Mesodermal cell (in vitro differentiated cells): Measurements from ENCODE around the gene PGM1.

Source experiments
- H3K27ac ChIP-seq: 2 replicates; pipeline ENCODE4 v1.7.0; 2013; ENCODE audit warnings: mild to moderate bottlenecking, low read depth, low read length, moderate library complexity; ENCODE audit not compliant: severe bottlenecking
- H3K36me3 ChIP-seq: 2 replicates; pipeline ENCODE4 v1.7.1; 2013; ENCODE audit warnings: mild to moderate bottlenecking, low read length, moderate library complexity; ENCODE audit not compliant: control insufficient read depth, insufficient read depth
- H3K4me1 ChIP-seq: one replicate; pipeline ENCODE4 v1.7.1; 2013; ENCODE audit warnings: mild to moderate bottlenecking, low read length; ENCODE audit not compliant: insufficient read depth, control insufficient read depth, poor library complexity, severe bottlenecking
- H3K4me3 ChIP-seq: 2 replicates; pipeline ENCODE4 v1.7.0; 2013; ENCODE audit warnings: low read length, control low read depth, mild to moderate bottlenecking; ENCODE audit not compliant: insufficient read depth, poor library complexity, severe bottlenecking; ENCODE audit errors: extremely low read depth
- H3K9me3 ChIP-seq: 2 replicates; pipeline ENCODE4 v1.7.1; 2013; ENCODE audit warnings: mild to moderate bottlenecking, low read length, moderate library complexity; ENCODE audit not compliant: control insufficient read depth
- WGBS, 2 experiments: methylation state at CpG; one replicate each; pipeline ENCODE4 v1.1.5; 2013; ENCODE audit warnings: missing lambda C conversion rate in 2 of 2; ENCODE audit not compliant: insufficient coverage in 2 of 2; 5-methylcytosine and 5-hydroxymethylcytosine counted together

Gene PGM1

DNA sequence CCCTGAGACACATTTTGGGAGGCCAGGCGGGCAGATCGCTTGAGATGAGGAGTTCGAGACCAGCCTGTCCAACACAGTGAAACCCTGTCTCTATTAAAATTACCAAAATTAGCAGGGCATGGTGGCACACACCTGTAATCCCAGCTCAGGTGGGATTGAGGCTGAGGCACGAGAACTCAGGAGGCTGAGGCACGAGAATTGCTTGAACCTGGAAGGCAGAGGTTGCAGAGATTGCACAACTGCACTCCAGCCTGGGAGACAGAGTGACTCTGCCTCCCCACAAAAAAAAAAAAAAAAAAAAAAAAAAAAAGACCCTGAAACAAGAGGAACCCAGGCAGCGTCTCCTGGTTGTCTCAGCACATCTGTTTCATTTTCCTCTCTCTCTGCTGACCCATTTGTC lies 24.2 kb downstream of the PGM1 start:
- 75 to 87% methylated on average over 4 of the region's 6 CpGs for WGBS, 2 experiments
- H3K4me3 ChIP-seq, result no peak overlapping the region
- H3K4me1 ChIP-seq, result peaks cover 13% of the 10 kb centered on the region
- no peak overlapping the region for H3K27ac ChIP-seq
- H3K9me3 ChIP-seq, result no peaks in the 10 kb centered on the region
- no peaks in the 10 kb centered on the region for H3K36me3 ChIP-seq

DNA sequence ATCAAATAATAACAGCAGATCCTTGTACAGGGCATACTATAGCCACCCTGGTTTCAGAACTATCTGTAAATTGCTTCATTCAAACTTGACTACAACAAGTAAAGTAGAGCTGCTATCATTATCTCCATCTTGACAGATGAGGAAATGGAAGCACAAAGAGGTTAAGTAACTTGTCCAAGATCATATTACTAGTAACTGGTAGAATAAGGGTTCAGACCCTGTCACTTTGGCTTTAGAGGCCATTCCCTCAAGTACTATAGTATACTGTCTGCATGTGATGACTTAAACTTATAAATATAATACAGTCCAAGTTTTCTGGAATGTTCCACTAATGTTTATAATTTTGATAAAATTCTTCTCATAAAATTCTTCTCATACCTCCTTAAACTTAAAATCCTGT lies 24.8 kb downstream of the PGM1 start:
- H3K36me3 ChIP-seq, result no peaks in the 10 kb centered on the region
- no peak overlapping the region for H3K4me3 ChIP-seq
- peaks cover 8% of the 10 kb centered on the region for H3K4me1 ChIP-seq
- no peak overlapping the region for H3K27ac ChIP-seq
- H3K9me3 ChIP-seq, result no peaks in the 10 kb centered on the region

DNA sequence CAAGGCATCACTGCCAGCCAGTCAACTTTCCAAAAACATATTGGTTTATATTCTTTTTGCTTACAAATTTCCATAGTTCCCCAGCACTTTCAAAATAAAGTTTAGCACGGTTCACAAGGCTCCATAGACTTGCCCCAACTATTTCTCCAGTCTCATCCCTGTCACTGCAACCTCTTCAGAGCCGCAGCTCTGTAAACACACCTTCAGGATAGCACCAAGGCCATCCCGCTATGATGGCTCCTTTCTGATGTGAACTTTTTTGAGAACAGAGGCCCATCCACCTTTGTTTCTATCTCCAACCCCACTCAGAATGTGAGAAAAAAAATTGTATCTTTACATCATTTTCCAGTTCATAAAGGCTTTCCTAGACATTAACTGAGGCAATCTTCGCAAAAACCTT lies 26.3 kb downstream of the PGM1 start:
- Histone ChIP-seq H3K27ac (no peak overlapping the region), H3K36me3 (no peaks in the 10 kb centered on the region), H3K4me1 (peaks cover 4% of the 10 kb centered on the region), H3K4me3 (no peak overlapping the region), H3K9me3 (no peaks in the 10 kb centered on the region)
- WGBS, 2 experiments, result 87% methylated on average over 2 of the region's 4 CpGs; no CpG with 5 or more reads in 1 of the 2 experiments

DNA sequence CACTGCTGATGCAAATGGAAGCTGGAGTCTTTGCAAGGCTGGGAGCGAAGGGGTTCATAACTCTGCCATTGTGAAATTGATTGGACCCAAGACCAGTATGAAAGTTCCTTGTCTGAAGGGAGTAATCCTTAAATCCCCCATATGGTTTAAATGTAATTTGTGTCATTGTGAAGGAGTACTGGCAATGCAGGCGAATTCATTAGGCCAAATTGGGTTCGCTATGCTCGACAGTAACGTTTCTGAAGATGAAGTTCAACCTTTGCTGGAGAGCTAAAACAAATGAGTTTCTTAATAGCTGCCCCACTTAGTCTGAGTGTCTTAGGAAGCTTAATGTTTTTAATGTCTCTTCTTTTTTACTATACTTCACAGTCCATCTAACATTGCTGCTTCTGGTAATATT lies 27.5 kb downstream of the PGM1 start:
- no peak overlapping the region for H3K27ac ChIP-seq
- no peak overlapping the region for H3K4me3 ChIP-seq
- peaks cover 8% of the 10 kb centered on the region for H3K4me1 ChIP-seq
- no peaks in the 10 kb centered on the region for H3K36me3 ChIP-seq
- WGBS, 2 experiments, result 92 to 98% methylated on average over 5 of the region's 5 CpGs
- no peaks in the 10 kb centered on the region for H3K9me3 ChIP-seq

DNA sequence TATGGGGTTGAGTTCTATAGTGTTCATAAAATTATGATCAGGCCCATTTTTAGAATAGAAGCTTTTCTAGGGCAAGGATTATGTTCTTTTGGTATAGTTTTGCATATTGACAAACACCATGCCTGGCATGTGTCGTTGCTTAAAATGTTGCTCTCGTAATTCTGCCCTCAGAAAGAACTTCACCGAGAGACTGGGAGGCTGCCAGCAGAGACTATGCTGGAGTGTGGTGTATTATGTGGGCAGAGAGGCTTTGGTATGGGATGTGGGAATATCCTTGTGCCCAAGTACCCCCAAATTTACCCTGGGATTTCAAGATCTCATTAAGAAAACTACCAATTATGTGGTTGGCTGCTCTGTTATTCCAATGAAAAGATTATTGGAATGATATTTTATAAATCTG lies 27.9 kb downstream of the PGM1 start:
- WGBS, 2 experiments, result 78 to 100% methylated on average over 2 to 3 of the region's 3 CpGs
- no peaks in the 10 kb centered on the region for H3K36me3 ChIP-seq
- H3K9me3 ChIP-seq, result no peaks in the 10 kb centered on the region
- H3K27ac ChIP-seq, result no peak overlapping the region
- H3K4me1 ChIP-seq, result peaks cover 8% of the 10 kb centered on the region
- H3K4me3 ChIP-seq, result no peak overlapping the region

DNA sequence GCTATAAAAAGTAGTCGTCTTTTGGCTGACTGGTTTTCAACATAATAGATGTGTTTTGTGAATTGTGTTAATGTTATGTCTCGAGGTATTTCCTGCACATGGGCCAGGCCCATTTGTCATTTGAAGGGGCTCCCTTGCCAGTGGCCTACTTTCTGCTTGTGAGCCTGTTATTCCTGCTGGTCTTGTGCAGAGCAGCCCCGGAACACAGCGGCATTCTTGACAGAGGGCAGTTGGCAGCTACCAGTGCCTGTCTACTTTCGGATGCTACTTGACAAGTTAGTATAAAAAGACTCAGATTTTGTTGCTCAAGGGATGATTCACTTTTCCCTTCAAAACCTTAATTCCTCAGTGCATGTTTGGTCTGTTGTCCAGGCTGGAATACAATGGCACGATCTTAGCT lies 28.5 kb downstream of the PGM1 start:
- Histone ChIP-seq H3K4me1 (peaks cover 8% of the 10 kb centered on the region), H3K4me3 (no peak overlapping the region), H3K36me3 (no peaks in the 10 kb centered on the region)

DNA sequence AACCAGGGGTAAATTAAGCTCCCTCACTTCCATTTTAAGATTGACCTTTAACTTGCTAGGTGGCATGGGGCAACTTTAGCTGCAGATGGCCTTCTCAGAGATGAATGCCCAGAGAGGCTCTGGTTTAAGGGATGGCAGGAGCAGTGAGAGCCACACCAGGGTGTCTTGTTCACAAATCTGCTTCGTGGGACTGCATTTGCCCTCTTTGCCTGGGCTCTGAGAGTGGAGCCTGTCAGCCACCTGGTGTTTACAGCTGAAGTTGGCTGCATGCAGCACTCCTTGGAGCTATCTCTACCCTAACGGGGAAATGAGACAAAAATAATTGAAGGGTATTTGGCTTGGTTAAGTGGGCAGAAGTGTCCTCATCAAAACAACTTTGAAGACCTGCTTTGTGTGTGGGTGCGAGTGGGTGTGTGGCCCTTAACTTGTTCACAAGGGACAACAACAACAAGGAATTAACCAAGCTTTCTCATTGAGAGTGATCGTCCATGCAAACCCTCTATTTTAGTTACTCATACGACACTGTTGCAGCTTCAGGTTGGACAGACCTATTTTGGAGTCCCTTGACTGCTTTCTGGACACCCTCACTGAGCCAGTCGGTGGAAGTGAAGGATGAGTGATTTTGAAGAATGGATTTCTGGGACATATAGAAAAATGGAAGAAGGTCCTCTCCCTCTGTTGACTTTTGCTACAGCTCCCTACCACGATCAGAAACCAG lies 29.8 kb downstream of the PGM1 start:
- no peak overlapping the region for H3K27ac ChIP-seq
- WGBS, 2 experiments, result 89 to 97% methylated on average over 3 to 4 of the region's 7 CpGs
- H3K36me3 ChIP-seq, result no peaks in the 10 kb centered on the region
- no peaks in the 10 kb centered on the region for H3K9me3 ChIP-seq
- H3K4me3 ChIP-seq, result no peak overlapping the region
- H3K4me1 ChIP-seq, result peaks cover 5% of the 10 kb centered on the region

More for the DNA sequence above, 28.5 kb downstream of the PGM1 start:
- H3K27ac ChIP-seq, result no peak overlapping the region
- 92 to 94% methylated on average over 5 to 6 of the region's 6 CpGs for WGBS, 2 experiments
- no peaks in the 10 kb centered on the region for H3K9me3 ChIP-seq

DNA sequence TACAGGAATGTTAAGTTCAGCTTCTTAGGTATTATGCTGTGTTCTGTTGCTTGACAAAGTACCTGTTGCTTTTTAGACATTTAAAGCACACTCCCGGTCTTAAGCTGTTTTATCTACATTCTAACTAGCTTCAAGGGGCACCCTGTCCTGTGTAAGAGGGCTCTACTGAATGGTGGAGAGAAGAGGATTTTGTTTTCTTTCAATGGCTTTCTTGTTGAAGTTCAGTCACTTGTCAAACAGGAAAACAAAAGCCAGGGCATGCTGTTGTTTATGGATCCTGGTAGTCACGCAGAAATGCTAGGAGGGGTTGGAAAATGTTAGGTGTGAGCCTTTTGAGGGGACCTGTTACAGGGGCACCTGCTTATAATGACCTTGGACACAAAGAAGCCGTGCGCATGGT lies 30.7 kb downstream of the PGM1 start:
- Histone ChIP-seq H3K4me1 (peaks cover 4% of the 10 kb centered on the region), H3K4me3 (no peak overlapping the region)
- WGBS, 2 experiments, result 90 to 100% methylated on average over 3 of the region's 4 CpGs

DNA sequence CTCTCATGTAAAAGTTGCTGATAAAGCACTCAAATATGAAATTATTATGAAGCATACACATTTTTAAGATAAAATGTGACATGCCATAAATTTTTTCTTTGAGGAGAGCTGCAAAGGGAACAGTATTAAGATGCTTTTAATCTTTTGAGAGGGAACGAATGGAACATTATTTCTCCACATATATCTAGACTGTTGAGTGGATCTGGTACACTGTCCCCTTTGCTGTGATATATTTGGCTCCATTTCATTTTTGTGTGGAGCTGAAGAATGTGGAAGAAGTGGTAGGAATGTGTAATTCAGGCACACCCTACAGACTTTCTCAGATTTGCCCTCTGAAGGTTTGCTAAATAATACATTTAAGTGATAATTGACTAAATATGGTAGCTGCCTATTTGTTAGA lies 31.7 kb downstream of the PGM1 start:
- Histone ChIP-seq H3K4me3 (no peak overlapping the region), H3K9me3 (no peaks in the 10 kb centered on the region), H3K4me1 (peaks cover 4% of the 10 kb centered on the region), H3K36me3 (no peaks in the 10 kb centered on the region), H3K27ac (no peak overlapping the region)
- no CpG with 5 or more reads among the region's 1 CpG for WGBS, 2 experiments

More for the DNA sequence above, 30.7 kb downstream of the PGM1 start:
- Histone ChIP-seq H3K27ac (no peak overlapping the region), H3K9me3 (no peaks in the 10 kb centered on the region), H3K36me3 (no peaks in the 10 kb centered on the region)

DNA sequence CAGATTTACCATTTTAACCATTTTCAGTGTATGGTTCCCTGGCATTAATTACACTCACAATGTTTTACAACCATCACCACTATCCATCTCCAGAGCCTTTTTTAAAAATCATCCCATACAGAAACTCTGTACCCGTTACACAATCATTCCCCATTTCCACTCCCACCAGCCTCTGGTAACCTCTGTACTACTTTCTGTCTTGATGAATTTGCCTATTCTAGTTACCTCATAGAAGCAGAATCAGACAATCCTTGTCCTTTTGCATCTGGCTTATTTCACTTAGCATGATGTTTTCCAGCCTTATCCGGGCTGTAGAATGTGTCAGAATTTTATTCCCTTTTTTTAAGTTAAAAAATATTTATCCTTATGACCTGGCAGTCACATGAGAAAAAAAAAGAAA lies 33.0 kb downstream of the PGM1 start:
- Histone ChIP-seq H3K27ac (no peak overlapping the region), H3K4me1 (peaks cover 4% of the 10 kb centered on the region), H3K4me3 (no peak overlapping the region), H3K36me3 (no peaks in the 10 kb centered on the region), H3K9me3 (no peaks in the 10 kb centered on the region)
- WGBS, 2 experiments, result 89 to 100% methylated on average over 1 of the region's 2 CpGs

DNA sequence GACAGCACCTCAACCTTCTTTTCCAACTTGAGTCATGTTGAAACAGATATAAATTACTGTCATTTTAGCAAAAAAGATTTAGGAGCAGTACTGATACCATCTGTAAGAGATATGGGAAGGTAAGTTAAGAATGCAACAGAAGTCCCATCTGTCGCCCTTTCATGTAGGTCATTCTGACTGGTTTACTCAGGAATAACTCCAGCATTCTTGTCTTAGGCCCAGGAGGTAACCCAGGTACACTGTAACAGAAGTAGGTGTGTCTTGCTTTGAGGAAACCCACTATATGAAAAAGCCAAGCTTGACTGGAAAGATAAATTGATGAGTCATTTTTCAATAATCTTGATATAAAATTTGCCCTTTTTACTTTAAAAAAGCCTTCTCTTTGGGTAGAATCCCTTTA lies 35.4 kb downstream of the PGM1 start:
- no peaks in the 10 kb centered on the region for H3K36me3 ChIP-seq
- no peaks in the 10 kb centered on the region for H3K9me3 ChIP-seq
- H3K4me3 ChIP-seq, result no peak overlapping the region
- H3K27ac ChIP-seq, result no peak overlapping the region
- WGBS, 2 experiments, result 100% methylated on average over 1 of the region's 1 CpG
- H3K4me1 ChIP-seq, result peaks cover 4% of the 10 kb centered on the region
